Medulla oblongata (tissue), 1 donor: ENCODE measurements around the gene TMEM187.

Experiments used
- DNase-seq: peaks from one replicate; pipeline ENCODE4 v3.0.0-alpha.2; 2015; ENCODE audit errors: extremely low spot score

TMEM187 gene

GRCh38 chrX:153999359-154000037 lies 26.9 kb downstream of the TMEM187 start:
- no peak for DNase-seq

- DNase-seq = no peak
These were observed 27.5 kb downstream of the TMEM187 start for GRCh38 chrX:154000051-154000450.

GRCh38 chrX:154002215-154002719 lies 29.7 kb downstream of the TMEM187 start:
- DNase-seq = peak; percentile 56

- DNase-seq = no peak
These were observed 31.8 kb downstream of the TMEM187 start for GRCh38 chrX:154004315-154004714.

GRCh38 chrX:154006947-154007346 lies 34.4 kb downstream of the TMEM187 start:
- no peak for DNase-seq

- DNase-seq = no peak
These were observed 36.0 kb downstream of the TMEM187 start for GRCh38 chrX:154008521-154008920.

GRCh38 chrX:154010330-154011087 lies 38.0 kb downstream of the TMEM187 start:
- no peak for DNase-seq

GRCh38 chrX:154011376-154012335 lies 39.1 kb downstream of the TMEM187 start:
- DNase-seq = peak; percentile 1

- peak; percentile 56 for DNase-seq
These were observed 39.9 kb downstream of the TMEM187 start for GRCh38 chrX:154012336-154012991.

GRCh38 chrX:154013001-154013421 lies 40.5 kb downstream of the TMEM187 start:
- DNase-seq = peak; percentile 42

- DNase-seq = peak; percentile 43
These were observed 41.2 kb downstream of the TMEM187 start for GRCh38 chrX:154013614-154014360.

- no peak for DNase-seq
These were observed 42.2 kb downstream of the TMEM187 start for GRCh38 chrX:154014429-154015380.

- DNase-seq = no peak
These were observed 43.2 kb downstream of the TMEM187 start for GRCh38 chrX:154015581-154016264.

- no peak for DNase-seq
These were observed 44.0 kb downstream of the TMEM187 start for GRCh38 chrX:154016366-154017076.

GRCh38 chrX:154017766-154018517 lies 45.4 kb downstream of the TMEM187 start:
- DNase-seq = no peak

GRCh38 chrX:154018518-154019060 lies 46.0 kb downstream of the TMEM187 start:
- DNase-seq = no peak

- DNase-seq = no peak
These were observed 46.6 kb downstream of the TMEM187 start for GRCh38 chrX:154019061-154019621.
